Esophagus muscularis mucosa (tissue), 4 donors: ENCODE results near the gene KIAA1614.

Experiments used
- EP300 ChIP-seq: sonication (generic); formaldehyde crosslinking; IDR thresholded peaks from one replicate; pipeline ENCODE4 v1.6.1; 2017; ENCODE audit warnings: antibody characterized with exemption
- POLR2A ChIP-seq: fragments of 450-650 bp; IDR thresholded peaks from one replicate; pipeline ENCODE4 v1.6.1; 2017; ENCODE audit warnings: antibody characterized with exemption, moderate library complexity, mild to moderate bottlenecking, low read depth
- POLR2AphosphoS5 ChIP-seq, 2 donors: sonication (generic); formaldehyde crosslinking; IDR thresholded peaks; one replicate each; pipeline ENCODE4 v1.6.1; 2017; ENCODE audit warnings: antibody characterized with exemption in 2 of 2
- TF ChIP-seq, protein P1 (sequence below), 3 experiments: fragments of 200-600 bp in 2 of 3; fragments of 450-650 bp in 1 of 3; sonication (generic) in 2 of 3; IDR thresholded peaks; one replicate each; pipeline ENCODE4 v1.5.1; 2017 to 2019; ENCODE audit warnings: antibody characterized with exemption in 3 of 3, mild to moderate bottlenecking in 2 of 3, moderate library complexity in 1 of 3

DNA sequence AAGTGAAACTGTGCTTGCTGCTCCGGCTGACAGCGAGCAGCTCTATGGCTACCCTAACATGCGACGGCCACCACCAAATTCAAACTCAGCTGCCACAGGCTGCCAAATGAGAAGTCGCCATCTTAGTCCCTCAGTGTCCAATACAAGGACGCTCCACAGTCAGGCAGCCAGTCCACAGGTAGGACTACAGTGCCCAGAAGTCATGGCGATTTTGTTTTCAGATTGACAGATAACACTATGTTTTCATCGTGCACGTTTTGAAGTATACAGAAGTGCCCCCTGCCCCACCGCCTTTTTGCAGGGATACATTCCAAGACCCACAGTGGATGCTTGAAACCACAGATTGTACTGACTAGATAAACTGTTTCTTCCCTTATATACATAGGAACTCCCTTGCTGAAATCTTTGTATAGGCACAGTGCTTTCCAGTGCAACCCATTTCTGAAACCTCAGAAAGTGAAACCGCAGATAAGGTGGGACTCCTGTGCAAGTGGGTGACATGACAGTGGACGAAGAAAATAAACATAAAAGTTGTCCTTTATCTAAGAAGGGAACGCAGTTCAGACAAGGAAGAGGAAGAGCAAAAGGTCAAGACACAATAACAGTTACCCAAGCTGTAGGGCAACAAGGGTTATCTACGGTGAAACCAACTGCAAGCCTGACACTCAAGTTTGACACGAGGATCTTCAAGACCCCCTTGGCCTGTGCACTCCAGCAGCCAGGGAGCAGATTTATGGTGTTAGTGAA, 57.8 kb downstream of the KIAA1614 start:
- TF ChIP-seq, protein P1, sequence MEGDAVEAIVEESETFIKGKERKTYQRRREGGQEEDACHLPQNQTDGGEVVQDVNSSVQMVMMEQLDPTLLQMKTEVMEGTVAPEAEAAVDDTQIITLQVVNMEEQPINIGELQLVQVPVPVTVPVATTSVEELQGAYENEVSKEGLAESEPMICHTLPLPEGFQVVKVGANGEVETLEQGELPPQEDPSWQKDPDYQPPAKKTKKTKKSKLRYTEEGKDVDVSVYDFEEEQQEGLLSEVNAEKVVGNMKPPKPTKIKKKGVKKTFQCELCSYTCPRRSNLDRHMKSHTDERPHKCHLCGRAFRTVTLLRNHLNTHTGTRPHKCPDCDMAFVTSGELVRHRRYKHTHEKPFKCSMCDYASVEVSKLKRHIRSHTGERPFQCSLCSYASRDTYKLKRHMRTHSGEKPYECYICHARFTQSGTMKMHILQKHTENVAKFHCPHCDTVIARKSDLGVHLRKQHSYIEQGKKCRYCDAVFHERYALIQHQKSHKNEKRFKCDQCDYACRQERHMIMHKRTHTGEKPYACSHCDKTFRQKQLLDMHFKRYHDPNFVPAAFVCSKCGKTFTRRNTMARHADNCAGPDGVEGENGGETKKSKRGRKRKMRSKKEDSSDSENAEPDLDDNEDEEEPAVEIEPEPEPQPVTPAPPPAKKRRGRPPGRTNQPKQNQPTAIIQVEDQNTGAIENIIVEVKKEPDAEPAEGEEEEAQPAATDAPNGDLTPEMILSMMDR (IDR thresholded peaks at IDR 0.05), result no peak
- no peak for TF ChIP-seq EP300
- TF ChIP-seq POLR2A, result no peak
- no peak for TF ChIP-seq POLR2AphosphoS5 (IDR thresholded peaks at IDR 0.05)
